ENCODE data around the gene NPLOC4.

- TF ChIP-seq CTCF (IDR thresholded peaks at IDR 0.05) = no peak
- TF ChIP-seq POLR2AphosphoS5 (IDR thresholded peaks at IDR 0.05) = no peak
- no peak for TF ChIP-seq POLR2A (IDR thresholded peaks at IDR 0.05)
Observed at GRCh38 chr17:81640011-81640410, 3.1 kb upstream of the NPLOC4 start.
